ENCODE measurements around the gene KLHDC3.

GRCh38 chr6:42996513-42996912 lies 17.5 kb upstream of the KLHDC3 start:
- TF ChIP-seq SIN3A (IDR thresholded peaks at IDR 0.05; ENCODE audit: borderline replicate concordance in 2 of 2, control insufficient read depth in 1 of 2, low read depth in 2 of 2, low read length in 2 of 2) (no peak), ZNF609 (CRISPR knock-in tag; IDR thresholded peaks at IDR 0.05; ENCODE audit: borderline replicate concordance) (no peak), ZNF140 (CRISPR knock-in tag; IDR thresholded peaks at IDR 0.05) (no peak), CBX2 (IDR thresholded peaks at IDR 0.05; ENCODE audit: insufficient read depth, low read length, poor library complexity, severe bottlenecking) (no peak), ZNF384 (IDR thresholded peaks at IDR 0.05; ENCODE audit: low read depth, low read length) (no peak), SP1 (CRISPR knock-in tag; IDR thresholded peaks at IDR 0.05) (no peak), ZBTB7A (IDR thresholded peaks at IDR 0.05; ENCODE audit: borderline replicate concordance, control insufficient read depth, low read depth, low read length) (no peak), ZNF274 (IDR thresholded peaks at IDR 0.05; ENCODE audit: borderline replicate concordance, low read depth, low read length) (no peak), FOXA3 (CRISPR knock-in tag; conservative IDR thresholded peaks at IDR 0.05 in 1 of 2, IDR thresholded peaks at IDR 0.05 in 1 of 2) (no peak), POLR2AphosphoS2 (IDR thresholded peaks at IDR 0.05; ENCODE audit: low read length) (no peak)
- TF ChIP-seq, protein P1, sequence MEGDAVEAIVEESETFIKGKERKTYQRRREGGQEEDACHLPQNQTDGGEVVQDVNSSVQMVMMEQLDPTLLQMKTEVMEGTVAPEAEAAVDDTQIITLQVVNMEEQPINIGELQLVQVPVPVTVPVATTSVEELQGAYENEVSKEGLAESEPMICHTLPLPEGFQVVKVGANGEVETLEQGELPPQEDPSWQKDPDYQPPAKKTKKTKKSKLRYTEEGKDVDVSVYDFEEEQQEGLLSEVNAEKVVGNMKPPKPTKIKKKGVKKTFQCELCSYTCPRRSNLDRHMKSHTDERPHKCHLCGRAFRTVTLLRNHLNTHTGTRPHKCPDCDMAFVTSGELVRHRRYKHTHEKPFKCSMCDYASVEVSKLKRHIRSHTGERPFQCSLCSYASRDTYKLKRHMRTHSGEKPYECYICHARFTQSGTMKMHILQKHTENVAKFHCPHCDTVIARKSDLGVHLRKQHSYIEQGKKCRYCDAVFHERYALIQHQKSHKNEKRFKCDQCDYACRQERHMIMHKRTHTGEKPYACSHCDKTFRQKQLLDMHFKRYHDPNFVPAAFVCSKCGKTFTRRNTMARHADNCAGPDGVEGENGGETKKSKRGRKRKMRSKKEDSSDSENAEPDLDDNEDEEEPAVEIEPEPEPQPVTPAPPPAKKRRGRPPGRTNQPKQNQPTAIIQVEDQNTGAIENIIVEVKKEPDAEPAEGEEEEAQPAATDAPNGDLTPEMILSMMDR (IDR thresholded peaks at IDR 0.05 in 2 of 3, conservative IDR thresholded peaks at IDR 0.05 in 1 of 3; ENCODE audit: insufficient read depth in 2 of 3, low read depth in 1 of 3, low read length in 3 of 3): 0 out of 6 replicates have a peak, but pooled peaks of 1 of the 3 experiments have one; percentile 3
